ENCODE data around the gene CYBA.

CYBA gene

GRCh38 chr16:88684569-88685155 lies 33.8 kb upstream of the CYBA start:
- Histone ChIP-seq H3K36me3 (ENCODE audit: insufficient read depth, low read depth, low read length) (no peaks in the 10 kb centered on the region), H3K9ac (ENCODE audit: low read depth, low read length) (no peak overlapping the region), H3K9me3 (ENCODE audit: insufficient read depth, low read depth, low read length) (no peaks in the 10 kb centered on the region), H3K27ac (ENCODE audit: low read length) (no peak overlapping the region), H3K27me3 (ENCODE audit: insufficient read depth, low read length) (peaks cover 54% of the 10 kb centered on the region), H3K4me1 (ENCODE audit: insufficient read depth, low read length) (peaks cover 5% of the 10 kb centered on the region; the same call in 1 of the 2 replicates), H3K4me3 (ENCODE audit: low read length) (peak overlapping the region; percentile 80; the same call in 1 of the 2 replicates)

GRCh38 chr16:88681709-88682451 lies 31.0 kb upstream of the CYBA start:
- Histone ChIP-seq H3K27me3 (ENCODE audit: insufficient read depth, low read length) (peaks cover 29% of the 10 kb centered on the region), H3K27ac (ENCODE audit: low read length) (no peak overlapping the region), H3K4me3 (ENCODE audit: low read length) (no peak overlapping the region), H3K4me1 (ENCODE audit: insufficient read depth, low read length) (peaks cover 5% of the 10 kb centered on the region; the same call in 1 of the 2 replicates), H3K9ac (ENCODE audit: low read depth, low read length) (no peak overlapping the region), H3K9me3 (ENCODE audit: insufficient read depth, low read depth, low read length) (no peaks in the 10 kb centered on the region), H3K36me3 (ENCODE audit: insufficient read depth, low read depth, low read length) (no peaks in the 10 kb centered on the region)

- no peak overlapping the region for H3K4me3 ChIP-seq (ENCODE audit: low read length)
- H3K27me3 ChIP-seq (ENCODE audit: insufficient read depth, low read length), result peaks cover 24% of the 10 kb centered on the region
- no peaks in the 10 kb centered on the region for H3K36me3 ChIP-seq (ENCODE audit: insufficient read depth, low read depth, low read length)
- H3K9ac ChIP-seq (ENCODE audit: low read depth, low read length), result no peak overlapping the region
- no peak overlapping the region for H3K27ac ChIP-seq (ENCODE audit: low read length)
- H3K9me3 ChIP-seq (ENCODE audit: insufficient read depth, low read depth, low read length), result no peaks in the 10 kb centered on the region
- H3K4me1 ChIP-seq (ENCODE audit: insufficient read depth, low read length), result peaks cover 5% of the 10 kb centered on the region; the same call in 1 of the 2 replicates
Measured at GRCh38 chr16:88681084-88681680, 30.3 kb upstream of the CYBA start.

- Histone ChIP-seq H3K27me3 (ENCODE audit: insufficient read depth, low read length) (peaks cover 19% of the 10 kb centered on the region), H3K27ac (ENCODE audit: low read length) (no peak overlapping the region), H3K9ac (ENCODE audit: low read depth, low read length) (no peak overlapping the region), H3K36me3 (ENCODE audit: insufficient read depth, low read depth, low read length) (no peaks in the 10 kb centered on the region), H3K9me3 (ENCODE audit: insufficient read depth, low read depth, low read length) (no peaks in the 10 kb centered on the region), H3K4me1 (ENCODE audit: insufficient read depth, low read length) (peaks cover 4% of the 10 kb centered on the region; the same call in 1 of the 2 replicates), H3K4me3 (ENCODE audit: low read length) (no peak overlapping the region)
Measured at GRCh38 chr16:88680554-88681083, 29.8 kb upstream of the CYBA start.

GRCh38 chr16:88678224-88678979 lies 27.5 kb upstream of the CYBA start:
- Histone ChIP-seq H3K4me1 (ENCODE audit: insufficient read depth, low read length) (no peaks in the 10 kb centered on the region), H3K36me3 (ENCODE audit: insufficient read depth, low read depth, low read length) (no peaks in the 10 kb centered on the region), H3K9ac (ENCODE audit: low read depth, low read length) (no peak overlapping the region), H3K27me3 (ENCODE audit: insufficient read depth, low read length) (no peaks in the 10 kb centered on the region), H3K27ac (ENCODE audit: low read length) (no peak overlapping the region), H3K9me3 (ENCODE audit: insufficient read depth, low read depth, low read length) (no peaks in the 10 kb centered on the region), H3K4me3 (ENCODE audit: low read length) (no peak overlapping the region)

GRCh38 chr16:88677721-88678120 lies 26.9 kb upstream of the CYBA start:
- H3K36me3 ChIP-seq (ENCODE audit: insufficient read depth, low read depth, low read length), result no peaks in the 10 kb centered on the region
- no peaks in the 10 kb centered on the region for H3K9me3 ChIP-seq (ENCODE audit: insufficient read depth, low read depth, low read length)
- H3K4me1 ChIP-seq (ENCODE audit: insufficient read depth, low read length), result peaks cover 2% of the 10 kb centered on the region; the same call in 1 of the 2 replicates
- no peak overlapping the region for H3K4me3 ChIP-seq (ENCODE audit: low read length)
- H3K27ac ChIP-seq (ENCODE audit: low read length), result no peak overlapping the region
- no peaks in the 10 kb centered on the region for H3K27me3 ChIP-seq (ENCODE audit: insufficient read depth, low read length)
- H3K9ac ChIP-seq (ENCODE audit: low read depth, low read length), result no peak overlapping the region

GRCh38 chr16:88676502-88677242 lies 25.8 kb upstream of the CYBA start:
- Histone ChIP-seq H3K27ac (ENCODE audit: low read length) (no peak overlapping the region), H3K9ac (ENCODE audit: low read depth, low read length) (no peak overlapping the region), H3K36me3 (ENCODE audit: insufficient read depth, low read depth, low read length) (no peaks in the 10 kb centered on the region), H3K4me1 (ENCODE audit: insufficient read depth, low read length) (peaks cover 2% of the 10 kb centered on the region; the same call in 1 of the 2 replicates), H3K27me3 (ENCODE audit: insufficient read depth, low read length) (no peaks in the 10 kb centered on the region), H3K4me3 (ENCODE audit: low read length) (no peak overlapping the region), H3K9me3 (ENCODE audit: insufficient read depth, low read depth, low read length) (no peaks in the 10 kb centered on the region)

GRCh38 chr16:88673716-88674379 lies 23.0 kb upstream of the CYBA start:
- H3K36me3 ChIP-seq (ENCODE audit: insufficient read depth, low read depth, low read length), result no peaks in the 10 kb centered on the region
- H3K27ac ChIP-seq (ENCODE audit: low read length), result no peak overlapping the region
- peaks cover 2% of the 10 kb centered on the region; the same call in 1 of the 2 replicates for H3K4me1 ChIP-seq (ENCODE audit: insufficient read depth, low read length)
- no peak overlapping the region for H3K4me3 ChIP-seq (ENCODE audit: low read length)
- no peaks in the 10 kb centered on the region for H3K27me3 ChIP-seq (ENCODE audit: insufficient read depth, low read length)
- no peaks in the 10 kb centered on the region for H3K9me3 ChIP-seq (ENCODE audit: insufficient read depth, low read depth, low read length)
- no peak overlapping the region for H3K9ac ChIP-seq (ENCODE audit: low read depth, low read length)

- Histone ChIP-seq H3K36me3 (ENCODE audit: insufficient read depth, low read depth, low read length) (no peaks in the 10 kb centered on the region), H3K9me3 (ENCODE audit: insufficient read depth, low read depth, low read length) (no peaks in the 10 kb centered on the region), H3K9ac (ENCODE audit: low read depth, low read length) (peak overlapping the region; percentile 45; the same call in 1 of the 2 replicates), H3K27me3 (ENCODE audit: insufficient read depth, low read length) (no peaks in the 10 kb centered on the region), H3K4me3 (ENCODE audit: low read length) (no peak overlapping the region), H3K4me1 (ENCODE audit: insufficient read depth, low read length) (peaks cover 2% of the 10 kb centered on the region; the same call in 1 of the 2 replicates), H3K27ac (ENCODE audit: low read length) (no peak overlapping the region)
Measured at GRCh38 chr16:88672776-88673175, 21.9 kb upstream of the CYBA start.

GRCh38 chr16:88671806-88672205 lies 21.0 kb upstream of the CYBA start:
- H3K9ac ChIP-seq (ENCODE audit: low read depth, low read length), result no peak overlapping the region
- H3K27me3 ChIP-seq (ENCODE audit: insufficient read depth, low read length), result no peaks in the 10 kb centered on the region
- H3K36me3 ChIP-seq (ENCODE audit: insufficient read depth, low read depth, low read length), result no peaks in the 10 kb centered on the region

More at GRCh38 chr16:88671806-88672205, 21.0 kb upstream of the CYBA start:
- no peak overlapping the region for H3K4me3 ChIP-seq (ENCODE audit: low read length)
- peaks cover 2% of the 10 kb centered on the region; the same call in 1 of the 2 replicates for H3K4me1 ChIP-seq (ENCODE audit: insufficient read depth, low read length)
- no peaks in the 10 kb centered on the region for H3K9me3 ChIP-seq (ENCODE audit: insufficient read depth, low read depth, low read length)
- no peak overlapping the region for H3K27ac ChIP-seq (ENCODE audit: low read length)

Data from iPS-20b (cell line).